Fibroblast of lung (primary cell): Measurements from ENCODE around the gene TM4SF1. TPM values are rescaled to one million over a fixed set of nuclear protein-coding genes. Genes with fewer than 3 reads are reported as not detected.
A peak's percentile ranks its signal among the peaks of the same experiment; 100 is the strongest.

ENCODE experiments used
- DNase-seq, 2 donors: peaks; one replicate each; pipeline versions ENCODE4 v3.0.0 to v3.0.0-alpha.2; 2010; ENCODE audit warnings: low read depth in 2 of 2
- H2AFZ ChIP-seq: 2 replicates; pipeline ENCODE4 v1.5.1; 2012; ENCODE audit warnings: low read length, control low read depth, inconsistent platforms
- H3K27ac ChIP-seq: 2 replicates; pipeline ENCODE4 v1.5.1; 2011; ENCODE audit warnings: low read length, control low read depth; ENCODE audit not compliant: insufficient read depth
- H3K27me3 ChIP-seq: 2 replicates; pipeline ENCODE4 v1.5.1; 2011; ENCODE audit warnings: mild to moderate bottlenecking, low read length; ENCODE audit not compliant: control insufficient read depth, insufficient read depth
- H3K36me3 ChIP-seq: 2 replicates; pipeline ENCODE4 v1.5.1; 2011; ENCODE audit warnings: low read length; ENCODE audit not compliant: control insufficient read depth, insufficient read depth
- H3K4me1 ChIP-seq: 2 replicates; pipeline ENCODE4 v1.5.1; 2011; ENCODE audit warnings: low read length; ENCODE audit not compliant: control insufficient read depth, insufficient read depth; ENCODE audit errors: extremely low read depth
- H3K4me2 ChIP-seq: 2 replicates; pipeline ENCODE4 v1.5.1; 2011; ENCODE audit warnings: low read length, control low read depth; ENCODE audit not compliant: insufficient read depth; ENCODE audit errors: extremely low read depth
- H3K4me3 ChIP-seq, 4 experiments: fragments of 200-600 bp in 1 of 4; sonication (generic) in 1 of 4; replicated peaks in 1 of 4; 2 replicates each; pipeline ENCODE4 v1.5.1; 2011 to 2016; ENCODE audit warnings: low read length in 4 of 4, low read depth in 3 of 4, mild to moderate bottlenecking in 3 of 4, control low read depth in 2 of 4, inconsistent platforms in 1 of 4, mixed read lengths in 1 of 4; ENCODE audit not compliant: insufficient read depth in 1 of 4; ENCODE audit errors: control extremely low read depth in 1 of 4
- H3K79me2 ChIP-seq: 2 replicates; pipeline ENCODE4 v1.5.1; 2012; ENCODE audit warnings: mild to moderate bottlenecking, low read length, inconsistent platforms; ENCODE audit not compliant: control insufficient read depth, insufficient read depth
- H3K9ac ChIP-seq: 2 replicates; pipeline ENCODE4 v1.5.1; 2011; ENCODE audit warnings: mild to moderate bottlenecking, low read length, control low read depth; ENCODE audit not compliant: insufficient read depth
- H3K9me3 ChIP-seq: 2 replicates; pipeline ENCODE4 v1.5.1; 2012; ENCODE audit warnings: low read depth, low read length; ENCODE audit not compliant: control insufficient read depth, insufficient read depth
- H4K20me1 ChIP-seq: 2 replicates; pipeline ENCODE4 v1.5.1; 2011; ENCODE audit warnings: low read length; ENCODE audit not compliant: control insufficient read depth, insufficient read depth; ENCODE audit errors: extremely low read depth
- EZH2 ChIP-seq: IDR thresholded peaks from 2 replicates; pipeline ENCODE4 v1.5.1; 2012; ENCODE audit warnings: low read length, control low read depth, mild to moderate bottlenecking; ENCODE audit errors: missing control alignments
- polyA plus RNA-seq, 2 donors: library from polyadenylated mRNA; depleted of rRNA in 1 of 2; stranded (reverse) in 1 of 2; unstranded in 1 of 2; fragments of >200 nt; gene quantifications; 2 replicates each; pipeline ENCODE4 v1.2.1, GENCODE V29; 2011 to 2012; ENCODE audit warnings: missing spikeins in 1 of 2
- total RNA-seq: library from RNA; depleted of rRNA; stranded (reverse); fragments of >200 nt; gene quantifications from 2 replicates; pipeline ENCODE4 v1.2.1, GENCODE V29; 2014
- TF ChIP-seq, protein P1 (sequence below), 2 donors: IDR thresholded peaks in 1 of 2; conservative IDR thresholded peaks in 1 of 2; 1 replicate in 1 of 2; 2 replicates in 1 of 2; pipeline ENCODE4 v1.5.1; 2011 to 2012; ENCODE audit warnings: low read length in 2 of 2, control low read depth in 1 of 2, inconsistent platforms in 1 of 2, low read depth in 1 of 2, mild to moderate bottlenecking in 1 of 2

TM4SF1 gene
- total and polyA plus RNA-seq, 2 donors (not counting 1 experiment from before 2014, with no cell fraction given), result 353 to 423 TPM

DNA sequence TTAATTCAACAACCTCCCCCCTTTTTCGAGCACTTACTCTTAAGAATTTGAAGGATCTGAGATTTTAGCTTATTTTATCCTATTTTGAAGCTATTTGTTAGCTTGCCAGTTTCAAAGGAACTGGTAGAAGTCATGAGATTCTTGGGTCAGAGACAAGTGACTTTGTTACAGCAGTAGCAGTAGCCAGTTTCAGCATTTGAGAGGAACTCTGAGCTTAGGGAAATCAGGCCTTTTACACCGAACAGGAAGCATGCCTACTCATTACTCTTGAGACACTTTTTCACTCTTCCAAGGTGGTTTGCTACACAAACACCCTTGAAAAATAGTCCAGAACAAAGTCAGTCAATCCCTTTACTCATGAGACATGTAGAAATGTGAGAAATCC, 24.5 kb upstream of the TM4SF1 start:
- Histone ChIP-seq H3K4me2 (no peak overlapping the region), H3K79me2 (no peaks in the 10 kb centered on the region), H2AFZ (no peak overlapping the region), H3K4me3 (no peak overlapping the region), H3K27me3 (no peaks in the 10 kb centered on the region), H3K9me3 (no peaks in the 10 kb centered on the region), H3K36me3 (no peaks in the 10 kb centered on the region), H4K20me1 (no peaks in the 10 kb centered on the region), H3K9ac (no peak overlapping the region), H3K27ac (no peak overlapping the region), H3K4me1 (peaks cover 3% of the 10 kb centered on the region)
- TF ChIP-seq, protein P1, sequence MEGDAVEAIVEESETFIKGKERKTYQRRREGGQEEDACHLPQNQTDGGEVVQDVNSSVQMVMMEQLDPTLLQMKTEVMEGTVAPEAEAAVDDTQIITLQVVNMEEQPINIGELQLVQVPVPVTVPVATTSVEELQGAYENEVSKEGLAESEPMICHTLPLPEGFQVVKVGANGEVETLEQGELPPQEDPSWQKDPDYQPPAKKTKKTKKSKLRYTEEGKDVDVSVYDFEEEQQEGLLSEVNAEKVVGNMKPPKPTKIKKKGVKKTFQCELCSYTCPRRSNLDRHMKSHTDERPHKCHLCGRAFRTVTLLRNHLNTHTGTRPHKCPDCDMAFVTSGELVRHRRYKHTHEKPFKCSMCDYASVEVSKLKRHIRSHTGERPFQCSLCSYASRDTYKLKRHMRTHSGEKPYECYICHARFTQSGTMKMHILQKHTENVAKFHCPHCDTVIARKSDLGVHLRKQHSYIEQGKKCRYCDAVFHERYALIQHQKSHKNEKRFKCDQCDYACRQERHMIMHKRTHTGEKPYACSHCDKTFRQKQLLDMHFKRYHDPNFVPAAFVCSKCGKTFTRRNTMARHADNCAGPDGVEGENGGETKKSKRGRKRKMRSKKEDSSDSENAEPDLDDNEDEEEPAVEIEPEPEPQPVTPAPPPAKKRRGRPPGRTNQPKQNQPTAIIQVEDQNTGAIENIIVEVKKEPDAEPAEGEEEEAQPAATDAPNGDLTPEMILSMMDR (conservative IDR thresholded peaks at IDR 0.05 in 1 of 2, IDR thresholded peaks at IDR 0.05 in 1 of 2; ENCODE audit: low read depth in 1 of 2, low read length in 2 of 2), result no peak
- TF ChIP-seq EZH2, result no peak
- peak in 1 of 2 donors; percentile 47 for DNase-seq

DNA sequence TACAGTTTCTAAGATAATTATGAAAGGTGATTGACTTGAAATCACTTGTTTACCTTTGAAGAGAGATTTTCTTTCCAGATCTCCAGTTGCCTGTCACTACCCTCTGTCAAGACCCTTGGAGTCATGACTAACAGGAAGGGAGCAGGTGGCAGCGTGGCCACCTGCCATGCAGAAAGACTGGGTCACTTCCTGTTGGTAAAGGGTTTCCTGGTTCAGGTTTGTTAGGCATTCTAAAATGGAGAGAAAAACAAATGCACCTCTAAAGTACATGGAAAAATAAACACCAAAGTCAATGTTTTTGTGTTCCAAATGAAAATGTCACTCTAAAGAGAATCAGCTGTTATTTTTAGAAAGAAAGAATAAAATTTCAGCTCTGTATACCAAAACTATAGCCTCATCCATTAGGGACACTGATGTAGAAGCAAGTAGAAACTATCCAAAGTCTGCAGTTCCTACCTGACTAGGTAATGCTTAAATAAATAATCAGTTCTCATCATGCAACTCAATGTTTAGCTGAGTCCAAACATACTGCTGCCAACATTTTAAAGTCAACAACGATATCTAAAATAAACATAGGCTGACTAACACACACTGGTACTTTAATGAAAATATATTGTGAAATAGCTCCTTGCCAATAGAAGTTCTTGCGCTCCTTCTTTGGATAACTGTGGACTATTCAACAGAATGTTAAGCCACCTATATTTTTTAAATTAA, 23.9 kb upstream of the TM4SF1 start:
- H3K4me2 ChIP-seq, result no peak overlapping the region
- H3K27ac ChIP-seq, result no peak overlapping the region
- peak; percentile 83 to 87 for DNase-seq

DNA sequence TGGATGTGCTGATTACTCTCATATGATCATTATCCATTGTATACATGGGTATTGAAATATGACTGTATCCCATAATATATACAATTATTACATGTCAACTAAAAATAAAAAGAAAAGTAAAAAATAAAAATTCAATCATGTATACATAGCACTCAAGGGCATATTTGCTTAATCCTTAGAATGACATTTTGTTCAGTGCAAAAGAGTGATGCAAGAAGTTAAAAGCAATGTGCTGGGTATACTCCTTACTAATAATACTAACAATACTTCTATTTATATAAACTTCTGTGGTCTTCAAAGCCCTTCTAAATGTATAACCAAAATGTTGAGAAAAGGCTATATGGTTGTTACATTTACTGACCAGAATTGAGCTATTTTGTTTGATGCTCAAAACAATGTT, 23.2 kb upstream of the TM4SF1 start:
- no peak for TF ChIP-seq EZH2
- TF ChIP-seq, protein P1 (conservative IDR thresholded peaks at IDR 0.05 in 1 of 2, IDR thresholded peaks at IDR 0.05 in 1 of 2; ENCODE audit: low read depth in 1 of 2, low read length in 2 of 2), result no peak
- Histone ChIP-seq H3K9ac (no peak overlapping the region), H3K79me2 (no peaks in the 10 kb centered on the region), H2AFZ (no peak overlapping the region), H3K9me3 (no peaks in the 10 kb centered on the region), H3K4me2 (no peak overlapping the region), H3K27me3 (no peaks in the 10 kb centered on the region), H3K27ac (no peak overlapping the region), H3K36me3 (no peaks in the 10 kb centered on the region), H4K20me1 (no peaks in the 10 kb centered on the region), H3K4me1 (peaks cover 5% of the 10 kb centered on the region), H3K4me3 (no peak overlapping the region)
- DNase-seq, result peak in 1 of 2 donors; percentile 66

More for the DNA sequence above, 23.9 kb upstream of the TM4SF1 start:
- TF ChIP-seq EZH2, result no peak
- TF ChIP-seq, protein P1 (conservative IDR thresholded peaks at IDR 0.05 in 1 of 2, IDR thresholded peaks at IDR 0.05 in 1 of 2; ENCODE audit: low read depth in 1 of 2, low read length in 2 of 2), result no peak
- Histone ChIP-seq H3K27me3 (no peaks in the 10 kb centered on the region), H3K9me3 (no peaks in the 10 kb centered on the region), H3K4me3 (no peak overlapping the region), H3K9ac (no peak overlapping the region), H3K36me3 (no peaks in the 10 kb centered on the region), H2AFZ (no peak overlapping the region), H3K4me1 (peaks cover 3% of the 10 kb centered on the region), H4K20me1 (no peaks in the 10 kb centered on the region), H3K79me2 (no peaks in the 10 kb centered on the region)
